Renal pelvis (tissue), 4 donors: ENCODE measurements around the gene VPS51. TPM values are rescaled to one million over a fixed set of nuclear protein-coding genes. Genes with fewer than 3 reads are reported as not detected.

Experiments
- DNase-seq: peaks from one replicate; pipeline ENCODE4 v3.0.0-alpha.2; 2013
- polyA plus RNA-seq, 3 donors: library from polyadenylated mRNA; unstranded; fragments of 120-200 nt; gene quantifications; one replicate each; pipeline ENCODE4 v1.2.1, GENCODE V29; 2013; ENCODE audit not compliant: insufficient read length in 3 of 3

The VPS51 gene
- polyA plus RNA-seq, 3 donors, result 120 to 154 (median 140) TPM

- no peak for DNase-seq
These were observed 29.7 kb upstream of the VPS51 start for GRCh38 chr11:65066315-65066714.

GRCh38 chr11:65066805-65067291 lies 29.2 kb upstream of the VPS51 start:
- no peak for DNase-seq

- no peak for DNase-seq
These were observed 28.6 kb upstream of the VPS51 start for GRCh38 chr11:65067446-65067845.

- DNase-seq, result no peak
These were observed 26.8 kb upstream of the VPS51 start for GRCh38 chr11:65069217-65069616.

- no peak for DNase-seq
These were observed 23.9 kb upstream of the VPS51 start for GRCh38 chr11:65071907-65072630.

GRCh38 chr11:65072631-65072966 lies 23.4 kb upstream of the VPS51 start:
- no peak for DNase-seq

- DNase-seq, result no peak
These were observed 18.6 kb upstream of the VPS51 start for GRCh38 chr11:65077451-65077850.

GRCh38 chr11:65078151-65078550 lies 17.9 kb upstream of the VPS51 start:
- no peak for DNase-seq

- no peak for DNase-seq
These were observed 17.1 kb upstream of the VPS51 start for GRCh38 chr11:65078786-65079342.

- no peak for DNase-seq
These were observed 12.7 kb upstream of the VPS51 start for GRCh38 chr11:65083134-65083833.

- DNase-seq, result peak; percentile 95
These were observed 12.0 kb upstream of the VPS51 start, which contains the start of the genes CDCA5 and ZFPL1 for GRCh38 chr11:65083834-65084597. TSS of gene CDCA5 (minus strand) at chr11:65084040. CDS start at chr11:65083978, 62 bp downstream. TSS of gene ZFPL1 (plus strand) at chr11:65084222. CDS start at chr11:65084699, 477 bp downstream.

GRCh38 chr11:65084598-65085375 lies 11.2 kb upstream of the VPS51 start:
- DNase-seq, result no peak

- no peak for DNase-seq
These were observed 10.6 kb upstream of the VPS51 start for GRCh38 chr11:65085446-65085845.

GRCh38 chr11:65086809-65087208 lies 9.2 kb upstream of the VPS51 start:
- no peak for DNase-seq

- no peak for DNase-seq
These were observed 8.8 kb upstream of the VPS51 start for GRCh38 chr11:65087216-65087615.

- DNase-seq, result no peak
These were observed 8.2 kb upstream of the VPS51 start for GRCh38 chr11:65087827-65088226.

GRCh38 chr11:65089621-65090020 lies 6.4 kb upstream of the VPS51 start:
- no peak for DNase-seq

- DNase-seq, result no peak
These were observed 5.4 kb upstream of the VPS51 start for GRCh38 chr11:65090628-65091027.

GRCh38 chr11:65095427-65095826 lies 587 bp upstream of the VPS51 start:
- no peak for DNase-seq

- DNase-seq, result no peak
These were observed 912 bp downstream of the VPS51 start for GRCh38 chr11:65096926-65097325.

- DNase-seq, result no peak
These were observed 4.8 kb downstream of the VPS51 start for GRCh38 chr11:65100674-65101350.
